ENCODE measurements around the gene SEPTIN1.
A peak's percentile ranks its signal among the peaks of the same experiment; 100 is the strongest.

The SEPTIN1 gene

DNA sequence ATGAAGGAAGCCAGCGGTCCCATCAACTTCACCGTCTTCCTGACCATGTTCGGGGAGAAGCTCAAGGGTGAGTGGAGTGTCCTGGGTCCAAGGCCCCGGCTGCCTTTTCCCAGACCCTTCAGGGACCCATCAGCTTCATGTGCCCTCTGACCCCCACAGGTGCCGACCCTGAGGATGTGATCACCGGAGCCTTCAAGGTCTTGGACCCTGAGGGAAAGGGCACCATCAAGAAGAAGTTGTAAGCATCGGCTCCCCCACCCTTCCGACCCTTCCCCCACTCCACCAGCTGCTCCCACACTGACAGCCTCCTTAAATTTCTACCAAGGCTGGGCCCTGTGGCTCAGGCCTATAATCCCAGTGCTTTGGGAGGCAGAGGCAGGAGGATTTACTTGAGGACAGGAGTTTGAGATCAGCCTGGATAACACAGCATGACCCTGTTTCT lies 5.9 kb downstream of the SEPTIN1 start:
- no peak for DNase-seq

DNA sequence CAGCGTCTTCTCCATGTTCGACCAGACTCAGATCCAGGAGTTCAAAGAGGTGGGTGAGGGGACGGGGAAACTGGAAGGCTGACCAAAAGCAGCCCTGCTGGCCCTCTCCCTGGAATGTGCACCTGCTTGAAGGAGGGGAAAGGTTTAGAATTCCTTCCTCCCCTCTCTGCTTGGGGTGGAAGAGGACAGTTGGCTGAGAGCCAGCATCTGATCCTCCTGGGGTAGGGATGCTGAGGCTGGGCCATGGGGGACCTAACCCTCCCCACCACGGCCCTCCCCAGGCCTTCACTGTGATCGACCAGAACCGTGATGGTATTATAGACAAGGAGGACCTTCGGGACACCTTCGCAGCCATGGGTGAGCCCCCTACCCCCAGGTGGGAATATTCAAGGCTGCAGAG lies 6.5 kb downstream of the SEPTIN1 start:
- no peak for DNase-seq

DNA sequence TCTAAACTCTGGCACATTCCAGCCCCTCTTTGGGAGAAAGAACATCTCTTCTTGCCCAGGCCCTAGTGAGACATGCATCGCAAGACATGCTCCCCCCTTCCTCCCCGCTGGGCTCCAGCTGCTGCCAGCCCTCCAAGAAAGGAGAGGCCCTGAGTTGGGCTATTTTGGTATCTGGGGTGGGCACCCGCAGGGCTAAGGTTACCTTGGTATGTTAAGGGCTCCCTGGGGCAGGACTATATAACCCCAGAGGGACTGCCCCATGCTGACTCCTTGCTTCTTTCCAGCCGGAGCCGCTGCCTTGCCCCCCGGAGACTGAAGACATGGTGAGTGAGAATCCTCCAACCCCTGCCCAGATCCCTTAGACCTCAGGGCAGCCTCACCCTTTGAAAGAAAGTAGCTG lies 7.8 kb downstream of the SEPTIN1 start, which contains the start of gene MYL11:
Gene MYL11 (plus strand): TSS at position 265 of the 400 bp plus-strand sequence. CDS start 56 bp downstream, at position 321.
- DNase-seq: no peak

DNA sequence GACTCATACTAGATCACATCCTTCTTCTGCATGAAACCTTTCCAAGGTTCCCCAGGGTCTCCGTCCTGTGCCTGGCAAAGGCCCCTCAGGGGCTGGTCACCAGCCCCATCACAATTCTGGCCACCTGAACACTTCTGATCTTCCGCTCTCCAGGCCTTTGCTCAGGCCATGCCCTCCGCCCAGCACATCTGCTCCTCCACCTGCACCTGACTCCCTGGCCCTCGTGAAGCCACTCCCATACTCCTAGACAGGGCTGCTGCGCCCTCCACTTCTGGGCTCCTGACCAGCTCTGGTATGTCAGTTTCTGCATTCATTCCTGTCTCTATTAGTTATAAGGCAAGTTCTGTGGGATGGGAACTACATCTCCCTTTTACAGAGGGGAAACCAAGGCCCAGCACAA lies 9.6 kb downstream of the SEPTIN1 start:
- DNase-seq: no peak

DNA sequence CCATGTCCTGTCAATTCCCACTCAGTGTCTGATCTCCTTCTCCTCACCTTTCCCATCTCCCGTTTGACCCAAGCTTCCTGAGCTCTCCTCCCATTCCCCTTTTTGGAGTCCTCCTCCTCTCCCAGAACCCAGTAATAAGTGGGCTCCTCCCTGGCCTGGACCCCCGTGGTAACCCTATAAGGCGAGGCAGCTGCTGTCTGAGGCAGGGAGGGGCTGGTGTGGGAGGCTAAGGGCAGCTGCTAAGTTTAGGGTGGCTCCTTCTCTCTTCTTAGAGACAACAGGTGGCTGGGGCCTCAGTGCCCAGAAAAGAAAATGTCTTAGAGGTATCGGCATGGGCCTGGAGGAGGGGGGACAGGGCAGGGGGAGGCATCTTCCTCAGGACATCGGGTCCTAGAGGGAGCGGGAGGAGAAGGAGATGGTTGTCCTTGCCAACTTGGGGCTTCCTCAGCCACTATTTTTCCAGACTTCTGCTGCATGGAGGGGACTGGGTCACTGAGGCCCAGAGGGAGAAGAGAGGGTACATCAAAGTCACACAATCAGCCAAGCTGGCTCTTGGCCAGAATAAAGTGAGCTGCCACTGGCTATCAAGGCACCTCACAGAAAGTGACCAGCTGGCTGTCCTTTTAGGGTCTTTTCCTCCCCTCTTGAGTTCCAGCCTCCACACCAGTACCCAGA lies 10.2 kb downstream of the SEPTIN1 start:
- no peak for DNase-seq

DNA sequence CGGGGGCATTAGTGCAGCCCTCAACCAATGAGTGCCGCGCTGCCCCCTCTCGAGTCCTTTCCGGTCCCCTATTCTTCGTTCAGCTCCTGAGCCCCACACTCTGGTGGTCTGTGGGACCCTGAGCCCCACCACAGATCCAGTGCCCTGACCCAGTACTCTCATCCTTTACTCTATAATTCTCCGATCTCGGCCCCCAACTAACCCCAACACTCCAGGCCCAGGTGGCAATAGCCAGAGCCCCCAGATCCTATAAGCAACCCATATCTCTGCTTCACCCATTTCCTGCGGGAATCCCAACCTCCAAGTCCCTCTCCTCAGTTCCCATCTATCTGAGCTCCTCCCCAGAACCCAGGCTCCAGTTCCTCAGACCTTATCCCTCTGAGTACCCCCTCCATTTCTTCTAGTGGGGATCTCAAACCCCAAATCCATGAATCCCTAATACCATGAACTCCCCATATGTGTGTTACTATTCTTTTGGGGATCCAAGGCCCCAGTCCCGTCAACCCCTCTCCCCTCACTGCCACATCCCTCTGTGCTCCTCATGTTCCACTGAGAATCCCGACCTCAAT lies 11.0 kb downstream of the SEPTIN1 start:
- no peak for DNase-seq

DNA sequence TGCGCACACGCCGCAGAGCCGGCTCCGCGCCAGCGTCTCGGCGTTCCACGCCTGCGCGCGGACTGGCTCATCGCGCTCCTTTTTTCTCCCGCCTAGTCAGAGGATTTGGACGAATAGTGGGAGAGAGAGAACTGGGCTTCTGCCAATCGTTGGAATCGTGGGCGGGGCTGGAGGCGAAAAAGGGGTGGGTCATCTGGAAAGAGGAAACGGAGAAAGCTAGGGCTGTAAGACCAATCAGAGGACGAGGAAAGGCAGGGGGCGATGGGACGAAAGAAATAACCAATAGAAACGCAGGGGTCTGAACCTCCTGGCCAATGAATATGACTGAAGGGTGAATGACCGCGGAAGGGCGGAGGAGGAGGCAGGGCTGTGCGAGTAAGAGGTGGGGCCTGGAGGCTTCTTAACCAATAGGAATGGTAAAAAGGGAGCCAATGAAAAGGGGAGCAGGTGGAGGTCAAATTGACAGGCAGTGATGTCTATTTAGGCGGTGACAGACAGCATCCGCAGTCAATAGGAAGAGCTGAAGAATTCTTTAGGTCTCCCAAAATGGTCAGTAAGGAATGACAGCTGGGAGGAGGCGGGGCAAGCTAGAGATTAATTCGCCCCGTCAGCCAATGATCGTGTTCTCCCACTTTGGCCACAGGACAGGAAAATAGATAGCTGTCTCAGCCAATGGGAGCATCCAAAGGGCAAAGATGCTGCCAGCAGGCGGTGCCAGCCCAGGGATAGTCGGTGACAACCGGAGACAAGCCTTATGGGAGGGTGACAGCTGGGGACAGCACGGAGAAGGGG lies 11.7 kb downstream of the SEPTIN1 start, which contains the start of gene TBC1D10B:
Gene TBC1D10B (minus strand): TSS at position 39 of the 792 bp plus-strand sequence. CDS start 311 bp downstream, outside the sequence.
- DNase-seq: peak; percentile 100

DNA sequence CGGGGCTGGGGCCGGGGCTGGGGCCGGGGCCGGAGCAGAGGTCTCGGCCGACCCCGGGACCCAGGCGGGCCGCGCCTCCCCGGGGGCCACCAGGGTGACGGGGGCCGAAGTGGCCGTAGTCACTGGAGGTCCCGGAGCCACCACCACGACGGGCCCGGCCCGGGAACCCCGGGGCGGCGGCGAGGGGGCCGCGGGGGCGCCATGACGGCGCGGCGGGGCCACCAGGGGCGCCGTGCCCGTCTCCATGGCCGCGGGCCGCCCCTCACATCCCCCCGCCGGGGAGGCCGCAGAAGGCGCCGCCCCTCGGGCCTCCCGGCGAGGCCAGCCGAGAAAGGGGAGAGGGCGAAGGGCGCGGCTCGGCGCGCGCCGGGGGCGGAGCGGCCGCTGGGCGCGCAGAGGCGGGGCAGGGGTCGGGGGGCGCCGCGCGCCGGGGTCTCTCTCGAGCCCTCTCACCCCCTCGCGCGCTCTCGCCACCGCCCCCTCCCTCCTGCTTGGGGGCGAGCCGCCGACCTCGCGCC lies 12.4 kb downstream of the SEPTIN1 start:
- no peak for DNase-seq

DNA sequence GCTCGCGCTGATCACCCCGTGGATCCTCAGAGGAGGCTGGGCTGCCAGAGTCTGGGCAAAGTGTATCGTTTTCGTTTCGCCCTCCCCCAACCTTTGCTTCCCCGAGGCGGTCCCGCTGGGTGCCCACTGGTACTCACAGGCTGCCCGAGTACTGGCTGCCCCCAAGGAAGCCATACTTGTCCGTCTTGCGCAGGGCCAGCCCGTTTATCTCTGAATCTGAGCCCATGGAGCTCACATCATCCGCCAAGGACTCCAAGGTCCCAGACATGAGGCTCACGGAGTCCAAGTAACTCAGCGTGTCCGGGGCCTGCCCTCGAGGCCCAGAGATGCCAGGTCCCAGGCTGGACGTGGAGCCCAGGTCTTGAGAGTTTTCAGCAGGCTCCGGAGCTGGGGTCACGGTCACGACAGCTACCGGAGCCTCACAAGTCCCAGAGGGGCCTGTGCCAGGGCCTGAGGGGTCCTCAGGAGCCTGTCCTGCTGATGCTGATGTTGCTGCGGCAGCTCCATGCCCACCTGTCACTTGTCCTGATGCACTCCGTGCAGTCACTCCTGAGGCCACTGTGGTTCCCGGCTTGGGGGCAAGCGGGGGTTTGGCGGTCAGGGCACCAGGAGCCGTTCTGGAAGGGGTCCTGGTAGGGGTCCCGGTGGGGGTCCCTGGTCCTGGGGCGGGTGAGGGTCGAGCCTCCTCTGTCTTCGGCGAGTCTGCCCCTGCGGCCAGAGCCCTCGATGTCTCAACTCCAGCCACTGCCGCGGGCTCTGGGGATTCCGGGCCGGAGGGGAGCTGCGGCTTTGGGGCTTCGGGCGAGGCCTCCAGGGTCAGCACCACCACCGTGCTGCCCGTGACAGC lies 13.0 kb downstream of the SEPTIN1 start:
- DNase-seq: no peak

DNA sequence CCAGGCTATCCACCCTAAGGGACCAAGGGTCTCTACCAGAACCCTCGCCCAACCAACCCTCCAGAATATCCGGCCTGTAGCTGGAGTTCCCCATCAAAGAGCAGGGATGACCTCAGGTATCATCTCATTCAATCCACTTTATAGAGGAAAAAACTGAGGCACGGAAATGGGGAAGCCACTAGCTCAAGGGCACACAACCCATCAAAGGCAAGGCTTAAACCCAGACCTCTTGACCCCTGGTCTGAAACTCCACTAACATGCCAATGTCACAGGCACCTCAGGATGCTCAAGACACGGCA lies 13.6 kb downstream of the SEPTIN1 start:
- DNase-seq: no peak

DNA sequence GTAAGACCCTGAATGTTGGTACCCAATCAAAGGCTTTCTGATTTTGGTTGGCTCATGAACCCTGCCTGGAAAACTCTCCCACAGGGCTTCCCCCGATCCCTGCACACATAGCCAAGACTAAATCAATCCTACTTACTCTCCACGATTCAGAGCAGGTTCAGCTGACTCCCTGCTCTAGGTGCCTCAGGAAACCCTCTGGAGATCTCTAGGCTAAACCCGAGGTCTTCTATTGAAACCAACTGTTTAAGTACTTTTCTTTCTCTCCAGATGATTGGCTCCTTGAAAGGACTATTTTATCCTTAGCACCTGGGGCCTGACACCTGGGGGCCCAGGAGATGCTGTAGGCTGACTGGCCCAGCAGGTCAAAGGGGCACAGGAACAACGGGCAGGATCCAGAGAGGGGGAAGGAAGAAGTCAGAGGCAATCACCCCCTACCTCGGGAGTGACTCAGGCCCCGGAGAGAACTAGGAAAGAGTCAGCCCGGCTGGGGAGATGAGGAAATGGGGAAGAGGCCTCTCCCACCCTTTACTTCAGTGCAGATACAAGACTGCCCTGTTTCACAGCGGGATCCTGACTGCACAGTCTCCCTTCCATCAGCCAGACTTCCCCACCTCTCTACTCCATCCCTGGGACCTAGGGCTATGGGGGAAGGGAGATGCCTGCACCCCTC lies 14.1 kb downstream of the SEPTIN1 start:
- no peak for DNase-seq

DNA sequence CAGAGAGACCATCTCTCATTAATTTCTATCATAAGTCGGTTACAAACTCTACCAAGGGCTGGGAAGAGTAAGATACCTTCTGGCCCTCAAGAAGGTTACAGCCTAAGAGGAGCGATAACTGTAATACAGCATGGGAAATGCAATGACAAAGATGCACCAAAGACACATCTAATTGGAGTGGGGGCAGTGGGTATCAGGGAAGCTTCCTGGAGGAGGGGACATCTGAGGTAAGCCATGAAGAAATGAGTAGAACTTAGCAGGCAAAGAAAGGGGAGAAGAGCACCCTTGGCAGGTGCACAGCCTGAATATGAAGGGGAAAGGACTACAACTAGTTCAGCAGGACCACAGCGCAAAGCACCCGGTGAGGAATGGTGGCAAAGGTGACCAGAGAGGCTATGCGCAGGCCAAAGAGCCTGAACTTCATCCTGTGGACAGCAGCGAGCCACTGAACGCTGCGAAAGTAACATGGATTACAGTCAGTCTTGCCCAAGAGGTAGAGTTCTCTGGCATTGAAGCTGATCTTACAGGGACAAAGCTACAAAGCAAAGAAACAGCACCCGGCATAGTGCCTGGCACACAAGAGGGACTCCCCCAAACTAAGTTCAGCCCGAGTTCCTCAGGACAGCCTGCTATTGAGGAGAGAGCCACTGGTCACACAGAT lies 14.9 kb downstream of the SEPTIN1 start:
- no peak for DNase-seq

DNA sequence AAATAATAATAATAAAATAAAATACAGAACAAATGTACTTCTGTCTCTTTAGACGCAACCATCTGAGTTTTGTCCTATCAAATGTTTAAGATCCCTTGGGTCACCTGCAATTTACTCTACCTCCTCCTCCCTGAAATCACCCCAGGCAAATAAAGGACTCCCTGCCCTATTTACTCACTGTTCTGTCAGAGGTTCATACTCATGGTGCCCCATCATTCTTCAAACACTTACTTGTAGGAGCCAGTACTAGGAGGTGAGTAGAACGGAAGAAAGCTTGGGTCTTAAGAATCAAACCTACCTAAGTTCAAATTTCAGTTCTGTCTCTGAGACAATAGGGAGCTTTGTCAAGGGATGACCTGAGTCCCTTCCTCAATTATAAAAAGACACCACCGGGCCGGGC lies 15.8 kb downstream of the SEPTIN1 start:
- DNase-seq: no peak

DNA sequence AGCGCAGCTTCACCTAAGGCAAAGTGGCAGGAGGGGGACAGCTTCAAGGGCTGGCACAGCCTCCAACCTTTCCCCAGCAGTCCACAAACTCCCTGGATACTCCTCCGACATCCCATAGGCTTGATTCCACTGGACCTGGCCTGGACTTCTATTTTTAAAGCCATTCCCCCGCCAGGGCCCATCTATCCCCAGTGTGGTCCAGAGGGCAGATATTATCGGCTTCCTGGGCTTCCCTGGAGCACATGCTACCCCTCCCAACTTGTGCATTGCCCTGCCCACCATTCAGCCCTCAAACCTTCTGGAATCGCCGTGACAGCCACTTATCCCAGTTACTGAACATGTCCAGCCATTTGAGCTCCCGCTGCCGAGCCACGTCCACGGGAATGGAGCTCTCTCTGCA lies 17.2 kb downstream of the SEPTIN1 start:
- DNase-seq: no peak

DNA sequence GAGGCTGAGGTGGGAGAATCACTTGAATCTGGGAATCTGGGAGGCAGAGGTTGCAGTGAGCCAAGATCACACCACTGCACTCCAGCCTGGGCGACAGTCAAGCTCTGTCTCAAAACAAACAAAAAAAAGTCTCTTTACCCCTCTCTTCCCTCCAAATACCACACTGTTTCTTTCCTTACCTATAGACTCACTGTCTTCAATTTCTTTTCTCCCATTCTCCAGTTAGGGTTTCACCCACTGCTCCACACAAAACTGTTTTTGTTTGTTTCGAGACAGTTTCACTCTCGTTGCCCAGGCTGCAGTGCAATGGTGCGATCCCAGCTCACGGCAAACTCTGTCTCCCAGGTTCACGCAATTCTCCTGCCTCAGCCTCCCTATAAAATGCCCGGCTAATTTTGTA lies 21.2 kb downstream of the SEPTIN1 start:
- DNase-seq: no peak

DNA sequence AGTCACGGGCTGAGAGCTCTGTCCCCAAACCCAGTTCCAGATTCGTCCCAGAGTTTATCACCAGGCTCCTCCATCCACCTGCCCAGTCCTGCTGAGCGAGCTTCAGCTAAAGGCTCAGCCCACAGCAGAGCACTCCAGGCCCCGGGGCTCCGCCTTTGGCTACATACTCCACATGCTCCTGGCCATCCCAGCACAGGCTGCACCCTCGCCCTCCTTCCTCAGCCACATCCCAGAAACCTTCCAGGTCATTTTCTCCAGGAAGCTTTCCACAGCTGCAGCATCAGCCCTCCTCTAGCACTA lies 22.5 kb downstream of the SEPTIN1 start:
- no peak for DNase-seq

DNA sequence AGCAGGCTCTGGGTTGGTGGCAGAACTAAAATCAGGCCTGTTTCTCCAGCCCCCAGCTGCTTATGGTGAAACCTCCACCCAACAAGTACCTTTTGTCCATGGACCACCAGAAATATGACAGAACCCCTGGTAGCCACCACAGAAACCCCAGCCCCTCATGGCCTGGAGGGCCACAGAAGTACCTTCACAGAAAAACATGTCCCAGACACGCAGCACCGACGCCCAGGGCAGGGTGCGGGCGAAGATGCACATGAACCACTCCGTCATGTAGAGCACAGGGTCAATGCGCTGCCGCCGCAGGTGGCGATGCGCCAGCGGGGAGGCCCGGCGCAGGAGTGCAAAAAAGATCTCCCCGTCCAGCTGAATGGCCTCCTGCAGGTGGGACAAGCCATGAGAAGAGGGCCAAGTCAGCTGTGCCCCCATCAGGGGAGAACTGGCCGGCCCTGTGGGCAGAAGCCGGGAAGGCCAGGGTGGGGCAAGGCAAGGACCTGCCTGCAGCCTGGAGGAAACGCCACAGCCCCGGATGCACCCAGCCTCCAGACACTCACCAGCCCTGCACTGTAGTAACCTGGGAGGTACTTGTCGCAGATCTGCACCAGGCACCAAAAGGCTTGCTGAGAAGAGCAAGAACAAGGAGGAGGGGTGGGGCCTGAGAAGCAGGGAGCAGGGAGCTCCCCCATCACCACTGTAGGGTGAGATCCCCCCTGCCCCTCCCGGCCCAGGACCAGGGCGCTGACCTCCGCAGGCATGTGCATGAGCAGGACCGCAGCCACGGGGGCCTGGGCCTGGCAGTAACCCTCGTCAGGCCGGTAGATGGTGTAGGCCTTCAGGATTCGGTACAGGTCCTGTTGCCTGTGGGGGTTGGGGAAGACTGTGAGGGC lies 23.1 kb downstream of the SEPTIN1 start:
- no peak for DNase-seq

DNA sequence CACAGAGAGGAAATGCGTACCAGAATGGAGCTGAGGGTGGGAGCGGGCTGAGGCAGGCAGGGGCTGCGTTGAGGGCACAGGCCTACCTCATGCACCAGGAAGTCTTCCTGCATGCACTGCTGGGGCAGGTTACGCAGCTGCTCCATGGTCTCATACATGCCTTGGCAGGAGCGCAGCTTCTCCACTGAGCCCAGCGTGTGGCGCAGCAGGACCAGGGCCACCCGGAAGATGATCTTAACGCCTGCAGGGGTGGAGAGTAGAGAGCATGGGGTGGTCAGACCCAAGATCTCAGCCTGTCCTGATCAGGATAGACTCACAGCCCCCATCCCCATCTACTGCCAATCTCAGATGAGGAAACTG lies 23.8 kb downstream of the SEPTIN1 start:
- DNase-seq: no peak

DNA sequence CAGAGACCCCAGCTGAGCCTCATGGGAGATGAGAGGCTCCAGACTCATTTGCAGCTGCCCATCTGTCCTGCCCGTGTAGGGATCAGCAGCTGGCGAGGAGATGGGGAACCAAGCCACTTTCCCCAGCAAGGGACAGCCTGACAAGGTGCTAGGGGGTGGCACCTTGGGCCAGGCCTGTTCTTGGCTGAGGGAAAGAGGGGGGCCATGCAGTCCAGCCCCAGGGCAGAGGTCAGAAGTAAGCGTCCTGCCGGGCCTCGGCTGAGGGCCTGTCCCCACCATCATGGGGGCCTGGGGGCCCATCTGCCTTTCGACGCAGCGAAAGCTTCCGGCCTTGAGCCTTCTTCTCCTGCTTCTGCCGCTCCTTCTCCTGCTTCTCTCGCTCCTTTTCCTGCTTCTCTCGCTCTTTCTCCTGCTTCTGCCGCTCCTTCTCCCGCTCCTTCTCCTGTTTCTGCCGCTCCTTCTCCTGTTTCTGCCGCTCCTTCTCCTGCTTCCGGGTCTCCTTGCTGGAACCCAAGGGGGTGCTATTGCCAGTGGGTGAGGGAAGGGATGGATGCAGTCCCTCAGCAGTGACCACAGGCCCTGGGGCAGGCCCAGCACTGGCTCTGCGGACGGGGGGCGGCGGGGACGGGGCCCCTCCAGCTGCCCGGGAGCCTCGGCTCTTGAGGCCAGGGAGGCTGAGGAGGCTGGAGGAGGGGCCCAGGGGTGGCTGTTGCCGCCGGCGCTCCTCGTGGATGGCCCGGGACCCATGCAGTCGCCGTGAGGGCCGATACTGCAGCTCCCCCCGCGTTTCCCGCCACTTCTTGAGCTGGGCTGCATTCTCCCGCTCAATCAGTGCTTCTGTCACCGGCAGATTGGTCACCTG lies 24.4 kb downstream of the SEPTIN1 start:
- DNase-seq: no peak

All from central memory CD4-positive, alpha-beta T cell (primary cell).